Measurements from ENCODE around the gene PDGFB.

DNA sequence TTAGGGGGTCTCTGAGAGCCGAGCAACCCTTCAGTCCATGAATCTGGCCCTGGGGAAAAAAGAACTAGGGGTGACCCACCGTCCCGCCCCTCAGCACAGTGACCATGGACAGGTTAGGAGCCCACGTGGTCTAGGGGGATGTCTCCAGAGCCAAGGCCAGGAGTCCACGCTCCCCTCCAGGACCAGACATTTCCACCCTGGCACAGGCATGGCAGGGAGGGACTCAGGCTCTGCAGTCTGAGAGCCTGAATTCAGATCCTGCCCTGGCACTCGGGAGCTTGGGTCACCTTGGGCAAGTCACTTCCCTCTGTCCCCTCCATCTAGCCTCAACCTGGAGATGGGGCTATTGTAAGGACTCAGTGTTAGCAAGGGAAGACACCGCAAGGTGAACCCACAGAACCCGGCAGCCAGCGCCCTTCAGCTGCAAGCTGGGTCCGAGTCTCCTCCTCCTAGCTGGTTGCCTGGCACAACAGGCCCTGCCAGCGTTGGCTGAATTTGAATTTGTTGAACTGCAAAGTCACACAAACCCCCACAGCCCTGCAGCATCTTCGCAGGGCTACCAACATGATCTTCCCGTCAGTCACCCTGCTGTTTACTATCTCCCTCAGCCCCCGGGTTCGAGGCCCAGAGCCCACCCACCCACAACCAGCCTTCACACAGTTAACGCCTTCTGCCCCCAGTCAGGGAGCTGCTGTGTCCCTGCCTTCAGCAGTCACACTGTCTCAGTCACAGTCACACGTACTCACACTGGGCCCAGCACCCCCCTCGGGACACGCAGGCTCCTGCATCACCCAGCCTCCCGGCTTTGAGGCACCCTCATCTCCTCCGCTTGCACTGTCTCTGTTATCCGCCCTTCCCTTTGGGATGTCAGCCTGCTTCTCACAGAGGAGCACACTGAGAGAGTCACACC is 603 bp upstream of the PDGFB start:
- TF ChIP-seq POLR2AphosphoS5 (IDR thresholded peaks at IDR 0.05; ENCODE audit: low read depth) (no peak), EZH2phosphoT487 (IDR thresholded peaks at IDR 0.05; ENCODE audit: unreplicated experiment) (no peak), CTCF (conservative IDR thresholded peaks at IDR 0.05; ENCODE audit: low read depth in 2 of 2) (no peak), EZH2 (IDR thresholded peaks at IDR 0.05; ENCODE audit: low read depth, unreplicated experiment) (peak; percentile 28), JUNB (IDR thresholded peaks at IDR 0.05; ENCODE audit: unreplicated experiment) (no peak), CREB1 (CRISPR knock-in tag; IDR thresholded peaks at IDR 0.05; ENCODE audit: low read depth) (no peak), STAT1 (IDR thresholded peaks at IDR 0.05; ENCODE audit: unreplicated experiment) (no peak), ZNF462 (CRISPR knock-in tag; IDR thresholded peaks at IDR 0.05) (no peak)
- TF ChIP-seq, protein P1, sequence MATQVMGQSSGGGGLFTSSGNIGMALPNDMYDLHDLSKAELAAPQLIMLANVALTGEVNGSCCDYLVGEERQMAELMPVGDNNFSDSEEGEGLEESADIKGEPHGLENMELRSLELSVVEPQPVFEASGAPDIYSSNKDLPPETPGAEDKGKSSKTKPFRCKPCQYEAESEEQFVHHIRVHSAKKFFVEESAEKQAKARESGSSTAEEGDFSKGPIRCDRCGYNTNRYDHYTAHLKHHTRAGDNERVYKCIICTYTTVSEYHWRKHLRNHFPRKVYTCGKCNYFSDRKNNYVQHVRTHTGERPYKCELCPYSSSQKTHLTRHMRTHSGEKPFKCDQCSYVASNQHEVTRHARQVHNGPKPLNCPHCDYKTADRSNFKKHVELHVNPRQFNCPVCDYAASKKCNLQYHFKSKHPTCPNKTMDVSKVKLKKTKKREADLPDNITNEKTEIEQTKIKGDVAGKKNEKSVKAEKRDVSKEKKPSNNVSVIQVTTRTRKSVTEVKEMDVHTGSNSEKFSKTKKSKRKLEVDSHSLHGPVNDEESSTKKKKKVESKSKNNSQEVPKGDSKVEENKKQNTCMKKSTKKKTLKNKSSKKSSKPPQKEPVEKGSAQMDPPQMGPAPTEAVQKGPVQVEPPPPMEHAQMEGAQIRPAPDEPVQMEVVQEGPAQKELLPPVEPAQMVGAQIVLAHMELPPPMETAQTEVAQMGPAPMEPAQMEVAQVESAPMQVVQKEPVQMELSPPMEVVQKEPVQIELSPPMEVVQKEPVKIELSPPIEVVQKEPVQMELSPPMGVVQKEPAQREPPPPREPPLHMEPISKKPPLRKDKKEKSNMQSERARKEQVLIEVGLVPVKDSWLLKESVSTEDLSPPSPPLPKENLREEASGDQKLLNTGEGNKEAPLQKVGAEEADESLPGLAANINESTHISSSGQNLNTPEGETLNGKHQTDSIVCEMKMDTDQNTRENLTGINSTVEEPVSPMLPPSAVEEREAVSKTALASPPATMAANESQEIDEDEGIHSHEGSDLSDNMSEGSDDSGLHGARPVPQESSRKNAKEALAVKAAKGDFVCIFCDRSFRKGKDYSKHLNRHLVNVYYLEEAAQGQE (IDR thresholded peaks at IDR 0.05; ENCODE audit: unreplicated experiment) = no peak
- TF ChIP-seq, protein P2, sequence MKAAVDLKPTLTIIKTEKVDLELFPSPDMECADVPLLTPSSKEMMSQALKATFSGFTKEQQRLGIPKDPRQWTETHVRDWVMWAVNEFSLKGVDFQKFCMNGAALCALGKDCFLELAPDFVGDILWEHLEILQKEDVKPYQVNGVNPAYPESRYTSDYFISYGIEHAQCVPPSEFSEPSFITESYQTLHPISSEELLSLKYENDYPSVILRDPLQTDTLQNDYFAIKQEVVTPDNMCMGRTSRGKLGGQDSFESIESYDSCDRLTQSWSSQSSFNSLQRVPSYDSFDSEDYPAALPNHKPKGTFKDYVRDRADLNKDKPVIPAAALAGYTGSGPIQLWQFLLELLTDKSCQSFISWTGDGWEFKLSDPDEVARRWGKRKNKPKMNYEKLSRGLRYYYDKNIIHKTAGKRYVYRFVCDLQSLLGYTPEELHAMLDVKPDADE (IDR thresholded peaks at IDR 0.05) = no peak

All from GM23338 (cell line).